Fibroblast of lung (primary cell): ENCODE results near the gene SECTM1.

ENCODE experiments used
- CTCF ChIP-seq, 2 donors: IDR thresholded peaks in 1 of 2; conservative IDR thresholded peaks in 1 of 2; 1 replicate in 1 of 2; 2 replicates in 1 of 2; pipeline ENCODE4 v1.5.1; 2011 to 2012; ENCODE audit warnings: low read length in 2 of 2, control low read depth in 1 of 2, inconsistent platforms in 1 of 2, low read depth in 1 of 2, mild to moderate bottlenecking in 1 of 2
- EZH2 ChIP-seq: IDR thresholded peaks from 2 replicates; pipeline ENCODE4 v1.5.1; 2012; ENCODE audit warnings: low read length, control low read depth, mild to moderate bottlenecking; ENCODE audit errors: missing control alignments

- no peak for TF ChIP-seq CTCF (conservative IDR thresholded peaks at IDR 0.05 in 1 of 2, IDR thresholded peaks at IDR 0.05 in 1 of 2; ENCODE audit: low read depth in 1 of 2, low read length in 2 of 2)
- no peak for TF ChIP-seq EZH2
These were observed 28.5 kb upstream of the SECTM1 start for GRCh38 chr17:82361885-82362633.
